BE2C (cell line): ENCODE results near the gene BTN3A1.

Experiments used
- DNase-seq: peaks from one replicate; pipeline ENCODE4 v3.0.0-alpha.2; 2020
- H3K27me3 ChIP-seq: fragments of 250-450 bp; sonication (Bioruptor Pico); 2 replicates; pipeline ENCODE4 v1.5.1; 2020; ENCODE audit warnings: mild to moderate bottlenecking
- H3K36me3 ChIP-seq: fragments of 250-450 bp; sonication (Bioruptor Pico); 2 replicates; pipeline ENCODE4 v1.5.1; 2020; ENCODE audit warnings: mild to moderate bottlenecking
- H3K4me1 ChIP-seq: fragments of 250-450 bp; sonication (Bioruptor Pico); 2 replicates; pipeline ENCODE4 v1.5.1; 2020
- H3K4me3 ChIP-seq: 2 replicates; pipeline ENCODE4 v1.5.1; 2011; ENCODE audit warnings: low read depth, low read length
- H3K9me3 ChIP-seq: fragments of 250-450 bp; sonication (Bioruptor Pico); 2 replicates; pipeline ENCODE4 v1.5.1; 2020
- TF ChIP-seq, protein P1 (sequence below): IDR thresholded peaks from 2 replicates; pipeline ENCODE4 v1.5.1; 2012; ENCODE audit warnings: mild to moderate bottlenecking, low read depth, low read length

BTN3A1 gene

DNA sequence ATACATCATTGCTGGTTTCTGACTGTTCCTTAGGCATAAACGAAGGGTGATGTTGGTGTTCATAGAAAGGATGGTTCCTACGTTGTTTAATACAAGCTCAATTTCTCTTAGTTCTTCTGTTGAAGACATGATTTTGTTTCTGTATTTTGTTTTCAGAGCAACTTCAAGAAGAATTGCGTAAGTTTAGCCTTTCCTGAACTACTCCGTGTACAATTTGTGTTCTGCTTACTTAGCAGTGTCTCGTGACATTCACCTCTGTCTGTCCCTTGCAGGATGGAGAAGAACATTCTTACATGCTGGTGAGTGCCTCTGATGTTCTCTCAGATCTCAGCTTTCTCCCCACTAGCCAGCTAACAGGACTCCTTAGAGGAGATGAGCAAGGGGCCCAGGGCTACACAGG, 11.5 kb upstream of the BTN3A1 start:
- Histone ChIP-seq H3K4me3 (no peak overlapping the region), H3K4me1 (peaks cover 10% of the 10 kb centered on the region), H3K27me3 (no peaks in the 10 kb centered on the region), H3K9me3 (no peaks in the 10 kb centered on the region), H3K36me3 (no peaks in the 10 kb centered on the region)
- no peak for DNase-seq
- TF ChIP-seq, protein P1, sequence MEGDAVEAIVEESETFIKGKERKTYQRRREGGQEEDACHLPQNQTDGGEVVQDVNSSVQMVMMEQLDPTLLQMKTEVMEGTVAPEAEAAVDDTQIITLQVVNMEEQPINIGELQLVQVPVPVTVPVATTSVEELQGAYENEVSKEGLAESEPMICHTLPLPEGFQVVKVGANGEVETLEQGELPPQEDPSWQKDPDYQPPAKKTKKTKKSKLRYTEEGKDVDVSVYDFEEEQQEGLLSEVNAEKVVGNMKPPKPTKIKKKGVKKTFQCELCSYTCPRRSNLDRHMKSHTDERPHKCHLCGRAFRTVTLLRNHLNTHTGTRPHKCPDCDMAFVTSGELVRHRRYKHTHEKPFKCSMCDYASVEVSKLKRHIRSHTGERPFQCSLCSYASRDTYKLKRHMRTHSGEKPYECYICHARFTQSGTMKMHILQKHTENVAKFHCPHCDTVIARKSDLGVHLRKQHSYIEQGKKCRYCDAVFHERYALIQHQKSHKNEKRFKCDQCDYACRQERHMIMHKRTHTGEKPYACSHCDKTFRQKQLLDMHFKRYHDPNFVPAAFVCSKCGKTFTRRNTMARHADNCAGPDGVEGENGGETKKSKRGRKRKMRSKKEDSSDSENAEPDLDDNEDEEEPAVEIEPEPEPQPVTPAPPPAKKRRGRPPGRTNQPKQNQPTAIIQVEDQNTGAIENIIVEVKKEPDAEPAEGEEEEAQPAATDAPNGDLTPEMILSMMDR, result no peak

DNA sequence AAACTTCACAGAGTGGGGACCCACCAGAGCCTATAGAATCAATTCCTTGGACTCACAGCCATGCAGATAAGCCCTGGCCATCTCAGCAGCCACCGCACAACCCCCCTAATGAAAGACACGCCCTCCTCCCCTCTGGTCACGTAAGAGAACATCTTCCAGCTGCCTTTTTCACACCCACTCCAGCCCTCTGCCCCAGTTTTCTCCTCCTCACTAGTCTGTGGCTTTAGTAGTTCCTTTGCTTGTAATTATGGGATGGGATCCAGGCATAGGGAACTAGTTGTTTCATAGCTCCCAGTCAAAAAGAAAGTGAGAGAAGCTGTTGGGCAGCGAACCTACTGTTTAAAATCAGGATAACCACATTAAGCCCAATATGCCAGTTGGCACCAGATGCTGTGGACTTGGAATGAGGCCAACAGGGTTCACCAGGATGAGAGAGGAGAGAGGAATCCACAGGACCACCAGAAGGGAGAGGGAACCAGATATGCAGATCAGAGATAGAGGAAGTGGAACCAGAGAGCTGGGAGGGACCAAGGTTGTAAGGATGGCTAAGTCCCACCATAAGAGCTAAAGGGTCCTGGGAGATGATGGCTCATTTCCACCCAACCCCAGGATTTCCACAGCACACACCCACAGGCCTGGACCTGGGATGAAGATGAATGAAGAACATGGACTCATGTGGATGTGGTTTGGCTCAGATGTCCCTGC, 9.0 kb upstream of the BTN3A1 start:
- TF ChIP-seq, protein P1, result no peak
- H3K4me3 ChIP-seq, result no peak overlapping the region
- no peaks in the 10 kb centered on the region for H3K36me3 ChIP-seq
- H3K27me3 ChIP-seq, result no peaks in the 10 kb centered on the region
- no peaks in the 10 kb centered on the region for H3K9me3 ChIP-seq
- peak; percentile 48 for DNase-seq
- peaks cover 10% of the 10 kb centered on the region for H3K4me1 ChIP-seq

DNA sequence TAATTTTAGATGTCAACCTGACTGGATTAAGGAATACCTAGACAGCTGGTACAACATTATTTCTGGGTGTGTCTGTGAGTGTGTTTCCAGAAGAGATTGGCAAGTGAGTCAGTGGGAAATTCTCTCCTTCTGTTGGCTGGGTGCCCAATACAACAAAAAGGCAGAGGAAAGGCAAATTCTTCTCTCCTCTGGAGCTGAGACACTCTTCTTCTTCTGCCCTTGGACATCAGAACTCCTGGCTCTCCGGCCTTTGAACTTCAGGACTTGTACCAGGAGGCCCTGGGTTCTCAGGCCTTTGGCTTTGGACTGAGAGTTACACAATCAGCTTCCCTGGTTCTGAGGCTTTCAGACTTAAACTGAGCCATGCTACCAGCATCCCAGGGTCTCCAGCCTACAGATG, 7.8 kb upstream of the BTN3A1 start:
- no peaks in the 10 kb centered on the region for H3K36me3 ChIP-seq
- H3K4me3 ChIP-seq, result no peak overlapping the region
- H3K4me1 ChIP-seq, result peaks cover 10% of the 10 kb centered on the region
- H3K9me3 ChIP-seq, result no peaks in the 10 kb centered on the region
- DNase-seq, result no peak
- no peaks in the 10 kb centered on the region for H3K27me3 ChIP-seq
- TF ChIP-seq, protein P1, result no peak

DNA sequence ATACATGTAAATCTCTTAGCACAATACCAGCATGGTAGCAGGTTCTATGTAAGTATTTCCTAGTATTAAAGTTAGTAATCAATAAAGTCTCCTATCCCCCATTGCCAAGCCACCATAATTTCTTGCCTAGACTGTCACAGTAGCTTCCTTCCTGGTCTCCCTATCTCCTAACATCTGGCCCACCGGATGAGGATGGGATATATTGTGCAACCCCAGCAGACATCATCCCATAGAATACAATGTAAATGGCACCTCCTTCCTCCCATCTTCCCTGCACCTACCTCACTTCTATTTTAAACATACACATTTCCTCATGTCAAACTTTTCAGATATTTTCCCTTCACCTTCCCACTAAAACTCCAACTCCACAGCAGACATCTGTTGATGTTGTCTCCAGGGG, 3.5 kb upstream of the BTN3A1 start:
- DNase-seq, result no peak
- Histone ChIP-seq H3K4me1 (peaks cover 8% of the 10 kb centered on the region), H3K4me3 (no peak overlapping the region), H3K27me3 (no peaks in the 10 kb centered on the region), H3K36me3 (no peaks in the 10 kb centered on the region), H3K9me3 (no peaks in the 10 kb centered on the region)
- TF ChIP-seq, protein P1, result no peak

DNA sequence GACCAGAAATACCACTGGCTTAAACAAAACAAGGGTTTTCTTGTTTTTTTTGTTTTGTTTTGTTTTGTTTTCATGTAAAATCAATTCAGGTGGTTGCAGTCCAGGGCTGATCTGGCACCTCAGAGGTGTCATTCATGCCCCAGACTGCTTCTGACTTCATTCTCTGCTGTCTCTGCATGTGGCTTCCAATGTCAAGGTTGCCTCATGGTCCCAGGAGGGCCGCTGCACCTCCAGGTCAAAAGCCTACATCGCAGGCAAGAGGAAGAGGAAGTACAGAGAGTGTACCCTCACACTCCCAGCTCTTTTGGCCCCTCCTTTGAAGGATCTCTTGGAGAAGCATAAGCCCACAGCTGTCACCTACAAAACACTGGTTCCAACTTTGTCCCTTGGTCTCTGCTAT, 1.4 kb upstream of the BTN3A1 start:
- H3K27me3 ChIP-seq, result no peaks in the 10 kb centered on the region
- TF ChIP-seq, protein P1, result no peak
- no peaks in the 10 kb centered on the region for H3K36me3 ChIP-seq
- DNase-seq, result no peak
- H3K4me3 ChIP-seq, result no peak overlapping the region
- no peaks in the 10 kb centered on the region for H3K9me3 ChIP-seq
- H3K4me1 ChIP-seq, result peaks cover 7% of the 10 kb centered on the region

DNA sequence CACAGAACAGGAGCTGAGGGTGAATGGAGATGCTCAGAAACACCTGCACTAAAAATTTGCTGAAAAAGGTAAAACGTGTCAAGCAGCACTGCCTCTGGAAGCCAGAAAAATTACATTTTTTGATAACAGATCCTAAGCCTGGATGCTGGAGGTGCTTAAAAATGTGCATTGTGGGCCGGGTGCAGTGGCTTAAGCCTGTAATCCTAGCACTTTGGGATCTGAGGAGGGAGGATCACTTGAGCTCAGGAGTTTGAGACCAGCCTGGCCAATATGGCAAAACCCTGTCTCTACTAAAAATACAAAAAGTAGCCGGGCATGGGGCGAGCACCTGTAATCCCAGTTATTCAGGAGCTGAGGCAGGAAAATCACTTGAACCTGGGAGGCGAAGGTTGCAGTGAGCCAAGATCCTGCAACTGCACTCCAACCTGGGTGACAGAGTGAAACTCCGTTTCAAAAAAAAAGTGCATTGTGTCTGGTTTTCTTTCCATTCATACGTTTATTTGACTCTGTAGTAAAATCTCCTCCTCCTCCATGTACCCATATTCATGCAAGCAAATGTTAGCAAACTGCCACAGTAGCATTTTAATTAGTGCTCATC, 587 bp upstream of the BTN3A1 start:
- Histone ChIP-seq H3K27me3 (no peaks in the 10 kb centered on the region), H3K4me3 (peak overlapping the region; percentile 82), H3K9me3 (no peaks in the 10 kb centered on the region), H3K36me3 (no peaks in the 10 kb centered on the region), H3K4me1 (peaks cover 7% of the 10 kb centered on the region)
- DNase-seq, result no peak
- TF ChIP-seq, protein P1, result no peak
